ENCODE data around the gene IL1RAP. TPM values are rescaled to one million over a fixed set of nuclear protein-coding genes. Genes with fewer than 3 reads are reported as not detected.

Gene IL1RAP
- total and polyA plus RNA-seq, 2 donors (not counting 3 experiments of a cell fraction or from before 2014, with no cell fraction given): 4.3 to 9.2 TPM

GRCh38 chr3:190538288-190538687 is 24.4 kb downstream of the IL1RAP start:
- no peaks in the 10 kb centered on the region for H3K9me1 ChIP-seq (replicated peaks; ENCODE audit: control insufficient read depth, extremely low read depth, insufficient read depth, low read length)
- intact Hi-C loops (cut with micrococcal nuclease) (no loop called here), dilution Hi-C loops (cut with MboI; ENCODE audit: extremely low pct_ligation_motif_present, low sequenced_read_pairs) (no loop called here)
- H3K9ac ChIP-seq (replicated peaks; ENCODE audit: extremely low read depth, insufficient read depth, low read length): no peak overlapping the region
- no peaks in the 10 kb centered on the region for H3K27me3 ChIP-seq (ENCODE audit: control insufficient read depth in 2 of 2, insufficient read depth in 2 of 2, low read length in 2 of 2)
- FAIRE-seq (no peak), DNase-seq (ENCODE audit: low read depth, low spot score) (no peak)
- POLR2A ChIA-PET: no interaction called here
- peaks cover 7% of the 10 kb centered on the region for H3K4me1 ChIP-seq (ENCODE audit: control insufficient read depth, extremely low read depth, insufficient read depth, low read length)
- H4K20me1 ChIP-seq (replicated peaks; ENCODE audit: control insufficient read depth, extremely low read depth, insufficient read depth, low read length): no peaks in the 10 kb centered on the region
- TF ChIP-seq FOS (IDR thresholded peaks at IDR 0.05; ENCODE audit: borderline replicate concordance, insufficient read depth, low read length) (no peak), POLR2AphosphoS5 (IDR thresholded peaks at IDR 0.05; ENCODE audit: insufficient read depth, low read depth, low read length) (no peak), MAX (IDR thresholded peaks at IDR 0.05; ENCODE audit: insufficient read depth, insufficient read length) (no peak), MYC (IDR thresholded peaks at IDR 0.05; ENCODE audit: low read depth, low read length) (no peak), EZH2 (IDR thresholded peaks at IDR 0.05; ENCODE audit: borderline replicate concordance, low read depth, low read length, severe bottlenecking) (no peak), GATA2 (IDR thresholded peaks at IDR 0.05; ENCODE audit: insufficient read depth, insufficient read length, low read depth, low read length) (no peak), POLR2A (IDR thresholded peaks at IDR 0.05; ENCODE audit: low read depth, low read length) (no peak), CTCF (IDR thresholded peaks at IDR 0.05; ENCODE audit: extremely low read depth in 1 of 2, insufficient read depth in 1 of 2, low read depth in 1 of 2, low read length in 2 of 2) (no peak), JUN (IDR thresholded peaks at IDR 0.05; ENCODE audit: borderline replicate concordance, insufficient read depth, insufficient read length, low read depth) (no peak)
- no peaks in the 10 kb centered on the region for H3K9me3 ChIP-seq (replicated peaks; ENCODE audit: control insufficient read depth, insufficient read depth, low read length)
- no peaks in the 10 kb centered on the region for H3K79me2 ChIP-seq (ENCODE audit: control insufficient read depth, insufficient read depth, low read length)
- H2AFZ ChIP-seq (ENCODE audit: low read depth, low read length): no peak overlapping the region
- H3K4me3 ChIP-seq (replicated peaks in 1 of 3; ENCODE audit: insufficient read depth in 1 of 3, low read depth in 1 of 3, low read length in 3 of 3): no peak overlapping the region
- BruUV-seq (replicated peaks): no TSS peak
- CTCF ChIA-PET: no interaction called here
- H3K36me3 ChIP-seq (ENCODE audit: control insufficient read depth in 2 of 2, extremely low read depth in 1 of 2, insufficient read depth in 2 of 2, low read length in 2 of 2): no peaks in the 10 kb centered on the region
- H3K27ac ChIP-seq (ENCODE audit: insufficient read depth, low read depth, low read length): no peak overlapping the region
- no peak overlapping the region for H3K4me2 ChIP-seq (ENCODE audit: insufficient read depth, low read length)

All from endothelial cell of umbilical vein (primary cell).